HG03097 (cell line): ENCODE measurements around the gene GEMIN7.

Experiments
- ATAC-seq: cut with Tn5 transposase; IDR thresholded peaks from one replicate; pipeline ENCODE4 v1.9.1; 2021; ENCODE audit not compliant: unreplicated experiment, low FRiP score

GEMIN7 gene

DNA sequence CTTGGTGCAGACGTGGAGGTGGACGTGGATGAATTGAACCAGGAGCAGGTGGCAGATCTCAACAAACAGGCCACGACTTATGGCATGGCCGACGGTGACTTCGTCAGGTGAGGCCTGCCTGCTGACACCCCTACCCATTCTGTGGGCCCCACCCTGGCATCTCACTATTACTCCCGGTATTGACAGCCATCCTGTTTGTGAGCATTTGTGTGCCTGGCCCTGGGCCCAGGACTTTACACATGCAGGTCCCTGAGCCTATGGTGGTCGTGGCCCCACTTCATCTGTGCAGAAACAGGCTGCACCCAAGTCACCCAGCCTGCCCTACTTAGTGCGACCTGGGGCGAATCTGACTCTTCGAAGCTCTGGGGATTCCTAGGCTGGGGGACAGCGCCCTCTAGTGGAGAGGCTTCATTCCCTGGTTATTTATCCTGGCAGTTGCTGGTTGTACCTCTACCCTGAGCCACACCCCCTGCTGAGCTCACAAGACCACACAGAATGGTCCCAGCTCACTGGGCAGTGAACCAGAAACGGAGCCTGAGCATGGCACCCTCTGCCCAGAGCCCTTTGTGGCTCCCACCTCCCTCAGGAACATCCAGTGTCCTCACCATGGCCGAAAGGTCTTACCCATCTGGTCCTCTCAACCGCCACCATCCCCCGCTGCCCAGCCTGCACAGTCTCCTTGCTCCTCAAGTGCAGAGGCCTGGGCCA, 19.6 kb upstream of the GEMIN7 start:
- no peak for ATAC-seq

DNA sequence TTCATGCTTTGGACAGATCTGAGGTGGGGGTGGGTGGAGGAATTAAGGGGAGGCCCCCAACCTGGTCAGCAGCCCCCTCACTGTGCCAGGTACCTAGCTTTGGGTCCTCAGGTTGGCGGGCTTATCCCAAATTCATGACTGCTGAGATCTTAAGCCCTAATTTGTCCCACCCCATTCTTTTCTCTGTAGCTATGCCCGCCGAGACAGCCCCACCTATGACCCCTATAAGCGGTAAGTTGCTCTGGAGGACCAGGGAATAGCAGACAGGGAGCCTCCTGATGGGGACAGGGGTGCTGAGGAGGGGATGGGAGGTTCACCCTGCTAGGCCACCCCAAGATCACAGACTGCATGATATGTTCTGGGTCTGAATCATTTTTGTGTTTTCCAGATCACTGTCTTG, 17.1 kb upstream of the GEMIN7 start:
- no peak for ATAC-seq

DNA sequence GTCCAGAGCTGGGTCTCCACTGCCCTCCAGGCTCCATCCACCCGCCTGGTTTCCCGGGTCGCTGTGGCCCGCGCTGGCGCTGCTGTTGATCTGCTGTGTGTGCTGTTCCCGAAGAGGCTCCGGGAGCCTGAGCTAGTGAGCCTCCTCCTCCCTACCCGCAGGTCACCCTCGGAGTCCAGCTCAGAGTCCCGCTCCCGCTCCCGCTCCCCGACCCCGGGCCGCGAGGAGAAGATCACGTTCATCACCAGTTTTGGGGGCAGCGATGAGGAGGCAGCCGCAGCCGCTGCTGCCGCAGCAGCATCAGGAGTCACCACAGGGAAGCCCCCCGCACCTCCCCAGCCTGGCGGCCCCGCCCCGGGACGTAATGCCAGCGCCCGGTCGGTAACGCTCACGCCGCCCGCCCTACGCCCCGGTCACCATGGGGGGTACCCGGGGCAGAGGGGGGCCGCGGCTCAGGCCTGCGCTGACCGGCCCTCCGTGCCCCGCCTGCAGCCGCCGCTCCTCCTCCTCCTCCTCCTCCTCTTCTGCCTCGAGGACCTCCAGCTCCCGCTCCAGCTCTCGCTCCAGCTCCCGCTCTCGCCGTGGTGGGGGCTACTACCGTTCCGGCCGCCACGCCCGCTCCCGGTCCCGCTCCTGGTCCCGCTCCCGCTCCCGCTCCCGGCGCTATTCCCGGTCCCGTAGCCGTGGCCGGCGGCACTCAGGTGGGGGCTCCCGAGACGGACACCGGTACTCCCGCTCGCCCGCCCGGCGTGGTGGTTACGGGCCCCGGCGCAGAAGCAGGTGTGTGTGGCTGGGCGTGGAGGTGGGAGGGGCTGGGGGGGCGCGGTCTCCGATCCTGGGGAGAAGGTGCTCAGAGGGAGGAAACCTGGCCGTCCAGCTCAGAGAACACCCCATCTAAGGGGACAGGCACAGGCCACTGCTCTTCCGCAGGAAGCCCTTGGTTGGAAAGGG, 14.9 kb upstream of the GEMIN7 start:
- no peak for ATAC-seq

DNA sequence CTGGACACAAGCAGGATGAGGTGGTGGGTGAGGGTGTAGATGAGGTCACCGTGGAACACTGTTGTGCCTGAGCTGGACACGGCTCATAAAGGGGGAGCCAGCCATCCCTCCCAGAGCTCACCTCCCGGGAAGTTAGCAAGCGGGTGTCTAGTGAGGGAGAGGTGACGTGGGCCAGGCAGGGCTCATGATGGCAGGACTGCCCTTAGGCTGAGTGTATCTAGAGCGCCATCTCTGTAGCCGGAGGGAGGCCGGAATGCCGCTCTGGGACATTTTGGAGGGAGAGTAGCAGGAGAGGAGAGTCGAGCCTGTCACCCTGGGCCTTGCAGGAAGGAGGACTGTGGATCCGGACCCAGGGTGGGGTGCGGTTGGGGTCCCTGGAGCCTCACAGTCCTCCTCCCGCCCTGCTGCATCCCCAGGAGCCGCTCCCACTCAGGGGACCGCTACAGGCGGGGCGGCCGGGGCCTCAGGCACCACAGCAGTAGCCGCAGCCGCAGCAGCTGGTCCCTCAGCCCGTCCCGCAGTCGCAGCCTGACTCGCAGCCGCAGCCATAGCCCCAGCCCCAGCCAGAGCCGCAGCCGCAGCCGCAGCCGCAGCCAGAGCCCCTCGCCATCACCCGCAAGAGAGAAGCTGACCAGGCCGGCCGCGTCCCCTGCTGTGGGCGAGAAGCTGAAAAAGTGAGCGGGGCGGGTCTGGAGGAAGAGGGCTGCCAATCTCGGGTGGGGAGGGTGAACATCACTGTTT, 12.0 kb upstream of the GEMIN7 start:
- no peak for ATAC-seq

DNA sequence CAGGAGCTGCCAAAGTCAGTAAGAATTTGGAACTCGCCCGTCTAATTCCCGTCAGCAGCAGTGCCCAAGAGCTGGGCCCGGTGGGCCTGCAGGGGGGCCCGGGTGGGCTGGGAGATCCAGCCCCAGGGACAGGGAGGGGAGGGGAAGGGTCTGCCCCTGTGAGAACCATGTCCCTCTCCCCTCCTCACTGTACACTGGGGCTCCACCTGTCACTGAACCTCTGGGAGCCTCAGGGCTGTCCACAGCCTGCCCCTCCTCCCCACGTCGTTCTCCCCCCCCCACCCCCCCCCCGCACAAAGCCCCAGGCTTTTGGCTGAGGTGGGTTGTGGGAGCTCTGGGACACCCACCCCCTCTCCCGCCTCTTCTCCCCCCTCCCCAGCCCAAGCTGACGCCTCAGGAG, 11.0 kb upstream of the GEMIN7 start:
- no peak for ATAC-seq

DNA sequence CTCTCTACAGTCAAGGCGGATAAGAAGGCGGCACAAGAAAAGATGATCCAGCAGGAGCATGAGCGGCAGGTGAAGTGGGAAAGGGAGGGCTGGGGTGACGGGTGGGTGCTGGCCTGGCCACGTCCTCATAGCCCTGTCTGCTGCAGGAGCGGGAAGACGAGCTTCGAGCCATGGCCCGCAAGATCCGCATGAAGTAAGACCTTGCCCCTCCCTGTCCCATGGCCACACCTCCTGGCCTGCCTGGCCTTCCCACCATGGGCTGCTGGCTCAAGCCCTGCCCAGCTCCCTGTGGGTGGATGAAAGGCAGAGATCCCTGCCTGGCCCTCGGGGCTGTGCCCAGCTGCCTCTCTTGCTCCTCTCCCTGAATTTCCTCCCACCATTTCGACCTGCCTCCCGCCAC, 10.0 kb upstream of the GEMIN7 start:
- ATAC-seq: no peak

DNA sequence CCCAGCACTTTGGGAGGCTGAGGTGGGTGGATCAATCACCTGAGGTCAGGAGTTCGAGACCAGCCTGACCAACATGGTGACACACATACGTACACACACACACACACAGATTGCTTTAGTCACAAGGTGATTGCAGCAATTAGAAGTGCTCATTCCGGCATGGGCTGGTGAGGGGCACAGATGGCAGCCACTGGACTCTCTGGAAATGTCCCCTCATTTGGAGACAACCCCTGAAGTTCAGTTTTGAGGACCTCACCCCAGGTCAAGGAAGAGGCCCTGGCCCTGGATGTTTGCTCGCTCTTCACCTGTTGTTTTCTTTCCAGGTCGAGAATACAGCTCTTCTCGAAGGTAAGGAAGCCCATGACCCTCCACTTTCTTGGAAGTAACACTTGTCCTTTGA, 8.8 kb upstream of the GEMIN7 start:
- no peak for ATAC-seq

DNA sequence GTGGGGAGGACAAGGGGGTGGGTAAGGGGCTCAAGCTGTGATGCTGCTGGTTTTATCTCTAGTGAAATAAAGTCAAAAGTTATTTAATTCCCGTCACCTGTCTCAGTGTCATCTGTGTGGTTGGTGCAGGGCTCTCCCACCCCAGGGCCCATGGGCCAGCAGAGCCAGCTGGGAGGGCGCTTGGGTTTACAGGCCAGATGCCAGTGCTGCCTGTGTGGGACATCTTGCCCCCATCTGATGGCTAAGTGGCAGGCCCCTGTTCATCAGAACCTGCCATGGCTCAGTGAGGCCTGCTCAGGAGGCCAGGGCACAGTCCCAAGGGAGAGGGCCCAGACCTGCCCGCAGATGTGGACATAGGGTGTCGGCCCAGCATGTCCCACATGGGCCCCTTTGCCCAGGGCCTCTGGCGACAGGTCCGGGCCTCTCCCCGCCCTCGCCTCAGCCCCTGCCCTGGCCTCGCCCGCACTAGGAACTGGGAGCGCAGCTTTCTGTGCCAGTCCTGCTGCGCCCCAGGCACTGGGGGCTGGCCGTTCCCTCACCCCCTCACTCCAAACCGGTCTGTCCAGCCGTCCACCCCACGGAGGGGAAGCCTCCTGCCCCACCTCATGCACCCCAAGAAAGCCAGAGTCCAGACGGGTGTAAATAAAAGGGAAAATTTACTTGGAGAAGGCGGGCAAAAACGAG, 8.1 kb upstream of the GEMIN7 start:
- no peak for ATAC-seq

DNA sequence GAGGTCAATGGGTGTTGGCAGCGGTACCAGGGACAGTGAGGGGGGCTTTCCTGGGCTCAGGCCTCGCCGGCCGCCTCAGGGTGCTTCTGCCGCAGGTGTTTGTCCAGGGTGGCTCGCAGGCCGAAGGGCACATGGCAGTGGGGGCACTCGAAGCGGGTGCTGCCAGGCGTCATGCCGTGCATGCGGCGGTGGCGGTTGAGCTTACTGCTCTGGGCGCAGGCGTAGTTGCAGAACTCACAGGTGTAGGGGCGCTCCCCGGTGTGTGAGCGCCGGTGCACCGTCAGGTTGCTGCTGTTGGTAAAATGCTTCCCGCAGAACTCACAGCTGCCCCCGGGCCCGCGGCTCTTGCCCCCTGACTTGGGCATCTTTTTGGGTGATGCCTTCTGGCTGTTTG, 7.5 kb upstream of the GEMIN7 start:
- no peak for ATAC-seq

DNA sequence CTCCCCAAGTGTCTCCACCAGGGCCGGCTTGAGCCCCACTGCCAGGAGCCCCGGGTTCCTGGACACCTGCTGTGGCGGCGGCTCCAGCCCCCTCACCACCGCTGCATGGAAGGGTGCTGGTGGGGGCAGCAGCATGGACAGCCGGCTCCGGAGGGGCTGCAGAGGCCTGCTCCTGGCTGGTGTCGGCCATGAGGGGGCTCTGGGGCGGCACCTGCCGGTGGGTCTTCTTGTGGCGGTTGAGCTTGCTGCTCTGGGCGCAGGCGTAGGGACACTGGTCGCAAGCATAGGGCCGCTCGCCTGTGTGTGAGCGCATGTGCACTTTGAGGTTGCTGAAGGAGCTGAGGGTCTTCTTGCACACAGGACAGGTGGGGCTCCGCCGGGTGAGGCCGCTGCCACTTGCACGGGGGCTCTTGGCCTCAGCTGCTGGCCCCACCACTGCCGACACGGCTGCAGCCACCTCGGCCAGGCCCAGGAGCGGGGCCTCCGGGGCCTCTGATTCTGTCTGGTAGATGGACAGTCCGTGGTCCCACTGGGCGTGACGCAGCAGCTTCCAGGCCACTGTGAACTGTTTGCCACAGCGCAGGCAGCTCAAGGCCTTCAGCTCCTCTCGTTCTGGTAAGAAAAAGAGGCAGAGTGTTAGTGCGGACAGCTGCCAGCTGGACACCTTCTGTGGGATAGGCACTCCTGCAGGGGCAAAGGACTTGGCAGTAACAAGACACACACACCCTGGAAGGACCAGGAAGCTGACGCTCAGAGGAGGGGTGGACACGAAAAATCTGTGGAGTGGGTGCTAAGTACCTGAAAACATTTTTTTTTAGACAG, 6.9 kb upstream of the GEMIN7 start:
- no peak for ATAC-seq

DNA sequence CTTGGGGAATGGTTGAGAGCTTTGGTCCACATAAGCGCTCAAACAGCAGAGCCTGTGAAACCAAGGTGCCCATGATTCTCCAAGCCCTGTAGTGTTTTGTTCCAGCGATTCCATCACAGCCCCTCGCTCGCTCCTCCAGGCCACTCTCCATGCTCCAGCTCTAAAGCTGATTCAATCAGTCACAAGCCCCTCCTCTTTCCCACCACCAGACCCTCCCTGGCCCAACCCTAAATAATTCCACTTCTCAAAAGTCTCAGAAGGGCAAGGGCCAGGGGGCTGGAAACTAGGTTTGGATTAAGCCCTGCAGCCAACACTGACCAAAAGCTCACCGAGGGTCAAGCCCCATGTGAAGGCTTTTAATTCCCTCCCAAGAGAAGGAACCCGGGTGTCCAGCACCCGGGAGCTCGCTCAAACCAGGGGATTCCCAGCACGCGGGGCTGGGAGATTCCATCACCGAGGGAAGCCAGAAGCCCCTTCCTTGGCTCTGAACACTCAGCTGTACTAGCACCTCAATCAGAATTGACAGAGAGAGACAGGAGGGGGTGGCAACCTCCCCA, 4.2 kb upstream of the GEMIN7 start:
- ATAC-seq: no peak

DNA sequence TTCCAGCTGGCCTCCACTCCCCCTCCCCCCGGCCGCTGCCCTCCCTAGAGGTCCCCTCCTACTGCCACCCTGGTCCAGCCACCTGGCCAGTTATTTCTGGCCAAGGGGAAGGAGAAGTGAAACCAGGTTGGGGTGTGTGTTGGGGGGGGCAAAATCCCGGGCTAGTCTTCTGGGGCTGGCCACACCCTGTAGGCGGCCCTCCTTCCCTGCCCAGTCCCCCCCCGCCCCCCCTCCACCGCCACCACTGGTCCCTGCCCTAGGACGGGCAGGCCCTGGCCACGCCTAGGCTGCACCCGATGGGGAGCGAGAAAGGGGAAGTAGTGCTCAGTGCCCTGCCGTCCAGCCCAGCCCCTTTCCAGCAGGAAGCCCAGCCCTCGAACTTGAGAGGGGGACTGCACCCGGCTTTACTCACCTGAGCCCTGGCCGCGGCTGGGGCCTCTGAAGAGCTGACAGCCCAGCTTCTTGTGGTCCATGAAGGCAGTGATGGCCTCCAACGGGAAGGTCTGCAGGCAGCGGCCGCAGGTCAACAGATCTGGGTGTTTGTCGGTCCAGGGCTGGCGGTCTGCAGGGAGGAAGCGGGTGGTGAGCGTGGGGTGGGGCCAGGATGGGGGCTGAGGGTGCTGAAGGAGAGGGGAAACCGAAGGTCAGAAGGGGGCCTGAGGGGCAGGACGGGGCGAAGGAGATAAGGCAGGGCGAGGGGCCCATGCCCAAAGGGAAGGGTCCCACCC, 3.6 kb upstream of the GEMIN7 start:
- peak; percentile 39 for ATAC-seq

DNA sequence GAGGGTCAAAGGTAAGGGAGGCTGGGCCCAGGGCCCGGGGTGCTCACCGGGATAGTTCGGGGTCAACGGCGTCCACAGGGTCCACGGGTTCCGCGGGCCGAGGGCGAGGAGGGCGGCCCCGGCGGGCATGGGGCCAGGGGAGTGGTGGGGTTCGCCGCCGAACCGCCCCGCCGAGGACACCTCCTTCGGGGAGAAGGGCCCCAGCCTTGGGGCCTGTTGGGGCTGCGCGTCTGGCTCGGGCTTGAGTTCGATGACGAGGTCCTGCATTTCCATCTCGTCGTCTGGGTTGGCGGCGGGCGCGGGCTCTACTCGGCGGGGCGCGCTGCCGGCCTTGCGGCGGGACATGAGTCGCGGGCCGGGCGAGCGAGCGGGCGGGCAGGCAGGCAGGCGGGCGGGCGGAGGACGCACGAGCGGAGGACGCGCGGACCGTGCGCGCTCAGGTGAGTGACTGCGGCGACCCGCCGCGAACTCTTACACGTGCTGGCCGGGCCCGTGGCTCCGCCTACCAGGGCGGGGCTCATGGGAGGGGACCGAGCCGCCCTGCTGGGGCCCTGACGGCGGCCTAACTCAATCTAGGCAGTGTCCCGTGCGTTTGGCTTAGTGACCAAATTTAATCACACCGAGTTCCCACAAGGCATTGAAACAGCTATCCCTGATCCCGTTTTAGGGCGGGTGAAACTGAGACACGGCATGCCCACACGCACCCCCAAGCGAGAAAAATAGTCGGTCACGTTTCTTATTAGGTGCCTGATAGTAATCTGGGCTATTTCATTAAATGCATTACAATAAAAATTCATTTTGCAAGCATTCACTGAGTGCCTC, 2.8 kb upstream of the GEMIN7 start, which contains the start of gene ZNF296:
ZNF296 (minus strand) TSS at position 450 of the 822 bp plus-strand sequence; CDS start at position 345, 105 bp downstream.
- peak; percentile 40 for ATAC-seq

DNA sequence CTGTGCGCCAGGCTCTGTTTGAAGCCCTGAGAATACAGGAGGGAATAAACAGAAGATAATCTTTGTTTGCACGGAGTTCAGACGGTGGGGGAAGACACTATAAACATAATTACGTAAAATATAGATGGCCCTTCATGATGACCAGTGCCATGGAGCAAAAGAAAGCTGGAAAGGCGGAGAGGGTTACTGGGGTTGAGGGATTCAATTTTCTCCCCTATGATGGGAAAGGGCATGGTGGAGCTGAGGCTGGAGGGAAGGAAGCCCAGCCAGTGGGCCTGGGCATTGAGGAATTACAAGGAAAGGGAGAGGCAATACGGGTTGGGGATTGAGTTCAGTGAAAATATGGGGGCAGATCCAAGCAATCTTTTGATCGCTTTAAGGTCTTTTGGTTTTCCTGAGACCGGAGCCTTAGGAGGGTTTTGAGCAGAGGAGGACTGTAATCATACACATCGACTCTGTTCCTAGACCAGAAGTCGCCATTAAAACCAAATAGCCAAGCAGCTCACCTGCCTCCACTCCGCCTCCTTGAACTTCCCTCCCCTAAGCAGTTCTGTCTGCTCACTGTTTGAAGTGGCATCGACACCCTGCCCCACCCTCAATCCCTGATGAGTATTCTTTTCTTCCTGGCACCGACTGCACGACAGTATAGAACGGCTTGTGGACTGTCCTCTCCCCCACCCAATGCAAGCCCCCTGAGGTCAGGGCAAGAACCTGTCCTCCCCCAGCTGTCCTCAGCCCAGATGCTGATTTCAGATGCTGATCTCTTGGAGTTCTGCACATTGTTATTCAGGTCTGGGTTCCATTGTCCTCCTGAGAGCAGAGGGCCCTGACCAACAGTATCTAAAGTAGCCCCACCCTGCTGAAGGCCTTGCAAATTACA, 2.0 kb upstream of the GEMIN7 start:
- no peak for ATAC-seq

DNA sequence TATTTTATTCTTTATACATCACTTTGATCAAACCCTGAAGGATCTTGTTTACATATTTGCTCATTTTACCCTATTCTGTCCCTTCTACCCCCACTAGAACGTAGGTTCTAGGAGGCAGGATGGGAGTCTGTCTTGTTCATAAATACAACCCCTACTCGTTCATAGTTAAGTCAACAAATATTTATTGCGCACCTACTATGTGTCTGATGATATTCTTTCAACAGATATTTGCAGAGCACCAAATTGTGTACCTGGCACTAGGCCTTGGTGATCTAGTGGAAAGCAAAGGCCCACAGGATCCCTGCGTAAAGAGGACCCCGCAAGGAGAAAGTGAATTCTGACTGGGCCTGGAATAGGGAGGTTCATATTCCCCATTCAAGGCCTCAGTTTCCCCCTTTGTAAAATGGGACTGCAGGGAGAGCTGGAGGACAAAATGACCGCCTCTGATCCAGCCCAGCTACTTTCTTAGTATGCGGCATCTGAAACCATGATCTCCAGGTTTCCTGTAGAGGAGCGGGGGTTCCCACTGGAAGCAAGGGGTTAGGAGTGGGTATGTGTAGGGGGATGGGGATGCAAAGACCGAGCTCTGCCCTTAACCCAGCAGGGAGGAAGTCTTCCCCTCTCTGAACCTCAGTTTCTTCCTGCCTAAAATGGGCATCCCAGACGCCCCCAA, 534 bp upstream of the GEMIN7 start:
- ATAC-seq: no peak

DNA sequence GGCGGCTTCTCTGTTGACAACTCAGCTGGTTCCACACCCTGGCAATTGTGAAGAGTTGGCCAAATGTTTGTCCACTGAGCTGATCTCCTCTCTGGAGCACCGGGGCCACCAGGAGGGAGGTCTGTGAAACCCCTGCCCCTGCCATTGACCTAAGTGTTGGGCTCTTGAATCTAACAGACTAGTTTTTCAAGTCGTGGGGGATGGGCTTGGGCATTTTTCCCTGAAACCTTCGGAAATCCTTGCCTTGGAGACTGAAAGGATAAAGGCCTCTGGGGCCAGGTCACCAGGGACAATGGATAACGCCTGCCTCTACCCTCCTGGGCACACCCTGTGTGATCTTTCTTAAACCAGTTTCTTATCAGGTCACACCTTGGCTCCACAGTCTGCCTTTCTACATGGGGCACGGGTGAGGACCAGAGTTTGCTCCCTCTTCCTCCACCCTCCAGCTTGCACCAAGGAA, 881 bp downstream of the GEMIN7 start:
- ATAC-seq: no peak
